Measurements from ENCODE around the gene KIF5B.

DNA sequence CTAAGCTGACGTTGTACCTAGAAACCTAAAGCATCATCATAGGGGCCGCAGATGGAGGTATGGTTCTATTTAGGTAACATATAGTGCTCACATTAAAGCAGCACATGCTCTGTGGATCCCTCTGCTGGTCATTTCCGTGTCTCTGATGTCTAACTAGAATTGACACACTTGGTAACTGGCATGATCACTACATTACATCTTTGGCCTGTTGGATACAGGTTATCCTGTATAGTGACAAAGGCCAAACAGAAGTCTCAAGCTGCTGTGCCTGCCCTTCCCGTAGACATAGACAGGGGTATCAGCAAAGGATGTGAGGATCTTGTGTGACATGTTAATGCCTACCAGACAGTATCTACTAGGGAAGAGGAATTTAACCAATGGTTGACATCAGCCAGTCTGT is 51.2 kb downstream of the KIF5B start:
- peak; percentile 24 to 38 (median 31) for TF ChIP-seq CTCF (IDR thresholded peaks at IDR 0.05)
- no peak for TF ChIP-seq POLR2A (IDR thresholded peaks at IDR 0.05)
